SU-DHL-6 (cell line): Measurements from ENCODE around the gene TCEAL3.
"Not testable (repeated sequence)": the region's sequence is repeated elsewhere in the genome, so short reads cannot be mapped to it uniquely, and the experiment has no call there.

ENCODE experiments used
- H2AFZ ChIP-seq: fragments of 200-600 bp; sonication (generic); 2 replicates; pipeline ENCODE4 v1.6.1; 2014; ENCODE audit warnings: low read depth, mild to moderate bottlenecking, moderate library complexity, mixed read lengths, antibody characterized with exemption, low read length; ENCODE audit not compliant: severe bottlenecking
- H3F3A ChIP-seq: fragments of 200-600 bp; shearing (Covaris generic); 2 replicates; pipeline ENCODE4 v1.6.0; 2016; ENCODE audit warnings: antibody characterized with exemption, mild to moderate bottlenecking; ENCODE audit not compliant: insufficient read depth
- H3K27ac ChIP-seq: fragments of 200-600 bp; sonication (generic); 2 replicates; pipeline ENCODE4 v1.5.1; 2016; ENCODE audit warnings: low read depth, mild to moderate bottlenecking, low read length, moderate library complexity, mixed read lengths
- H3K27me3 ChIP-seq: fragments of 200-600 bp; sonication (generic), shearing (Covaris generic); 2 replicates; pipeline ENCODE4 v1.6.0; 2014; ENCODE audit warnings: mild to moderate bottlenecking, low read length
- H3K36me3 ChIP-seq: fragments of 200-600 bp; sonication (generic); 2 replicates; pipeline ENCODE4 v1.6.1; 2014; ENCODE audit warnings: mild to moderate bottlenecking, low read length, mixed read lengths
- H3K4me2 ChIP-seq: fragments of 300-600, 200-600 bp; shearing (Covaris generic), sonication (generic); 2 replicates; pipeline ENCODE4 v1.6.0; 2014; ENCODE audit warnings: low read length, low read depth, mild to moderate bottlenecking; ENCODE audit not compliant: poor library complexity, severe bottlenecking
- H3K4me3 ChIP-seq: fragments of 200-600 bp; sonication (generic); 2 replicates; pipeline ENCODE4 v1.5.1; 2014; ENCODE audit warnings: antibody characterized with exemption, low read length, mild to moderate bottlenecking, mixed read lengths; ENCODE audit not compliant: insufficient read depth, poor library complexity, severe bottlenecking
- H3K79me2 ChIP-seq: fragments of 200-600 bp; sonication (generic); 2 replicates; pipeline ENCODE4 v1.6.1; 2014; ENCODE audit warnings: mild to moderate bottlenecking, low read length, moderate library complexity; ENCODE audit not compliant: insufficient read depth
- H3K9ac ChIP-seq: fragments of 200-600 bp; sonication (generic); 2 replicates; pipeline ENCODE4 v1.7.0; 2014; ENCODE audit warnings: mild to moderate bottlenecking, low read length
- H3K9me2 ChIP-seq: fragments of 200-600 bp; sonication (generic); replicated peaks from 2 replicates; pipeline ENCODE4 v1.6.1; 2014; ENCODE audit warnings: low read length; ENCODE audit not compliant: insufficient read depth
- H3K9me3 ChIP-seq: fragments of 200-600 bp; sonication (generic); 2 replicates; pipeline ENCODE4 v1.6.1; 2014; ENCODE audit warnings: low read length, mixed read lengths; ENCODE audit not compliant: insufficient read depth
- H4K20me1 ChIP-seq: fragments of 200-600 bp; sonication (generic); 2 replicates; pipeline ENCODE4 v1.6.1; 2014; ENCODE audit warnings: low read depth, mild to moderate bottlenecking, antibody characterized with exemption, low read length, moderate library complexity, mixed read lengths
- CTCF ChIP-seq: fragments of 200-600 bp; sonication (generic); IDR thresholded peaks from one replicate; pipeline ENCODE4 v1.5.1; 2017; ENCODE audit warnings: antibody characterized with exemption, mild to moderate bottlenecking, low read length, moderate library complexity; ENCODE audit not compliant: insufficient read depth, poor library complexity, severe bottlenecking
- EZH2phosphoT487 ChIP-seq: fragments of 200-600 bp; sonication (generic), shearing (Covaris generic); conservative IDR thresholded peaks from 2 replicates; pipeline ENCODE4 v1.6.1; 2018; ENCODE audit warnings: mild to moderate bottlenecking, antibody characterized with exemption, low read length, moderate library complexity, mixed read lengths

Gene TCEAL3

DNA sequence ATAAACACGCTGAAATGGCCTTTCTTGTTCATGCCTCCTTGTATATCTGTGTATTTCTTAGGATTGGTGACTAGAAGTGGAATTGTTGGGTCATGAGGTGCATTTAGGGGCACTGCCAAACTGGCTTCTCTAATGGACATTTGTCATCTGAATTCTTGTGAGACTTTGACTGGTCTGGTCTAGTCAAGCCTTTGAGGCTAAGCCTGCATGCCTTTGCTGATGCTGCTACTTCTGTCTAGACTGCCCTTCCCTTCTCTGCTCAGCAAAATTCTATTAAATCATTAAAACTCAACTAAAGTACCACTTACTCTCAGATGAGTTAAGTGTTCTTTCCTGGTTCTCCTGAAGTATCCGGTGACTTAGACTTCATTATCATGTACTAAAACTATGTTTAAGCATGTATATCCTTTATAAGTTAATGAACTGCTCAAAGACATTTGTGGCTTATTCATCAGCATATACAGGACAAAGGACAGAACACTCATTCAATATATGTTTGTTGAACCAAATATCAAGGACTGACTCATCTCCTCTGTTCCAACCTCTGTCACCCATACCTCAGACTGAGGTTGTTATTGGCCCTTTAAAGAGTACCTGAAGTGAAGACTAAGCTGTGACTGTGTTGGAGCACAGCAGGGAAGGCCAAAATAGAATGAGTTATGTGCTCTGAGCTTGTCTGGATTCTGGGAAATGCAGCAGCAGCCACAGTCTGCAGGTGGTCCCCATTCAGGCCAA is 30.0 kb downstream of the TCEAL3 start:
- Histone ChIP-seq H3K79me2 (no peaks in the 10 kb centered on the region), H2AFZ (no peak overlapping the region), H3K4me2 (no peak overlapping the region), H3K9me3 (no peaks in the 10 kb centered on the region), H3K4me3 (no peak overlapping the region), H3F3A (no peaks in the 10 kb centered on the region), H3K27ac (no peak overlapping the region), H3K9ac (no peak overlapping the region), H3K36me3 (no peaks in the 10 kb centered on the region), H3K27me3 (no peaks in the 10 kb centered on the region), H3K9me2 (no peaks in the 10 kb centered on the region), H4K20me1 (no peaks in the 10 kb centered on the region)
- TF ChIP-seq CTCF (no peak), EZH2phosphoT487 (no peak)

- H4K20me1 ChIP-seq, H2AFZ ChIP-seq, H3K79me2 ChIP-seq, H3K4me2 ChIP-seq, H3K9me3 ChIP-seq, H3K9me2 ChIP-seq, H3F3A ChIP-seq, H3K36me3 ChIP-seq, H3K27ac ChIP-seq, H3K9ac ChIP-seq, H3K4me3 ChIP-seq, H3K27me3 ChIP-seq: not testable (repeated sequence)
These were observed 30.9 kb downstream of the TCEAL3 start for GRCh38 chrX:103638479-103639346.

GRCh38 chrX:103640401-103641155 is 32.8 kb downstream of the TCEAL3 start:
- Histone ChIP-seq H3K9me3 (no peaks in the 10 kb centered on the region), H3K36me3 (no peaks in the 10 kb centered on the region), H3K9ac (no peak overlapping the region), H3K79me2 (no peaks in the 10 kb centered on the region), H3K27ac (no peak overlapping the region), H3K4me3 (no peak overlapping the region), H2AFZ (no peak overlapping the region), H4K20me1 (no peaks in the 10 kb centered on the region), H3K9me2 (no peaks in the 10 kb centered on the region), H3F3A (no peaks in the 10 kb centered on the region), H3K27me3 (no peaks in the 10 kb centered on the region), H3K4me2 (no peak overlapping the region)
- TF ChIP-seq EZH2phosphoT487 (no peak), CTCF (no peak)
